NCI-H2107 (cell line): ENCODE data around the gene DELE1.
"Not testable (repeated sequence)": the region's sequence is repeated elsewhere in the genome, so short reads cannot be mapped to it uniquely, and the experiment has no call there.

Experiments used
- DNase-seq: peaks from one replicate; lab custom pipeline; 2025; lab: John Stamatoyannopoulos, UW

Gene DELE1

GRCh38 chr5:141922827-141923447 is 734 bp upstream of the DELE1 start:
- DNase-seq: not testable (repeated sequence)

GRCh38 chr5:141926434-141926833 is 2.8 kb downstream of the DELE1 start:
- no peak for DNase-seq

- no peak for DNase-seq
Observed at GRCh38 chr5:141928051-141928450, 4.4 kb downstream of the DELE1 start.

- no peak for DNase-seq
Observed at GRCh38 chr5:141929398-141930058, 5.9 kb downstream of the DELE1 start.

GRCh38 chr5:141931694-141932093 is 8.0 kb downstream of the DELE1 start:
- no peak for DNase-seq

- no peak for DNase-seq
Observed at GRCh38 chr5:141933151-141933550, 9.5 kb downstream of the DELE1 start.

- DNase-seq: peak; percentile 57
Observed at GRCh38 chr5:141934099-141934844, 10.6 kb downstream of the DELE1 start.

GRCh38 chr5:141935538-141935937 is 11.9 kb downstream of the DELE1 start:
- DNase-seq: no peak

- DNase-seq: no peak
Observed at GRCh38 chr5:141940695-141941271, 17.1 kb downstream of the DELE1 start.

- DNase-seq: no peak
Observed at GRCh38 chr5:141941307-141941706, 17.6 kb downstream of the DELE1 start.

GRCh38 chr5:141941779-141942178 is 18.1 kb downstream of the DELE1 start:
- no peak for DNase-seq

- DNase-seq: no peak
Observed at GRCh38 chr5:141942185-141942857, 18.6 kb downstream of the DELE1 start.

- no peak for DNase-seq
Observed at GRCh38 chr5:141944076-141944475, 20.4 kb downstream of the DELE1 start.

- DNase-seq: no peak
Observed at GRCh38 chr5:141945511-141946051, 21.9 kb downstream of the DELE1 start.

- DNase-seq: no peak
Observed at GRCh38 chr5:141947316-141947715, 23.6 kb downstream of the DELE1 start.

GRCh38 chr5:141948812-141949211 is 25.1 kb downstream of the DELE1 start:
- no peak for DNase-seq

- DNase-seq: no peak
Observed at GRCh38 chr5:141949511-141949910, 25.8 kb downstream of the DELE1 start.

- no peak for DNase-seq
Observed at GRCh38 chr5:141950207-141951005, 26.7 kb downstream of the DELE1 start.

GRCh38 chr5:141951332-141951781 is 27.7 kb downstream of the DELE1 start:
- DNase-seq: no peak

- DNase-seq: no peak
Observed at GRCh38 chr5:141952020-141952419, 28.3 kb downstream of the DELE1 start.

- DNase-seq: no peak
Observed at GRCh38 chr5:141954194-141954593, 30.5 kb downstream of the DELE1 start.
